Stimulated activated CD4-positive, alpha-beta T cell treated with anti-CD3 and anti-CD28 coated beads, Interleukin-2, amount 100 ng/mL, for 24 hours (primary cell): Measurements from ENCODE around the gene DDX55.
"Not testable (repeated sequence)": the region's sequence is repeated elsewhere in the genome, so short reads cannot be mapped to it uniquely, and the experiment has no call there.

Source experiments
- DNase-seq, 2 donors: peaks; one replicate each; pipeline ENCODE4 v3.0.0-alpha.2; 2020

Gene DDX55

GRCh38 chr12:123601602-123602489 lies at the start of gene DDX55:
Gene DDX55, plus strand, starts transcription at chr12:123602099. Its CDS starts 50 bp downstream, at chr12:123602149.
- peak; percentile 86 to 88 for DNase-seq

DNA sequence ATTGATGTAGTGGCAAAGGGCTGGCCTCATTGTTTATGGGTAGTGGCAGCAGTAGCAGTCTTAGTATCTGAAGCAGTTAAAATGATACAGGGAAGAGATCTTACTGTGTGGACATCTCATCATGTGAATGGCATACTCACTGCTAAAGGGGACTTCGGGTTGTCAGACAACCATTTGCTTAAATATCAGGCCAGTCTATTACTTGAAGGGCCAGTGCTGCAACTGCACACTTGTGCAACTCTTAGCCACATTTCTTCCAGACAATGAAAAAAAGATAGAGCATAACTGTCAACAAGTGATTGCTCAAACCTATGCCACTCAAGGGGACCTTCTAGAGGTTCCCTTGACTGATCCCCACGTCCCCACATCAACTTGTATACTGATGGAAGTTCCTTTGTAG lies 47.8 kb upstream of the DDX55 start:
- DNase-seq, result not testable (repeated sequence)

DNA sequence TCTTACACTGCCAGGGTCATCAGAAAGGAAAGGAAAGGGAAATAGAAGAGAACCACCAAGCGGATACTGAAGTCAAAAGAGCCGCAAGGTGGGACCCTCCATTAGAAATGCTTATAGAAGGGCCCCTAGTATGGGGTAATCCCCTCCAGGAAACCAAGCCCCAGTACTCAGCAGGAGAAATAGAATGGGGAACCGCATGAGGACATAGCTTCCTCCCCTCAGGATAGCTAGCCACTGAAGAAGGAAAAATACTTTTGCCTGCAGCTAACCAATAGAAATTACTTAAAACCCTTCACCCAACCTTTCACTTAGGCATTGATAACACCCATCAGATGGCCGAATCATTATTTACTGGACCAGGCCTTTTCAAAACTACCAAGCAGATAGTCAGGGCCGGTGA lies 47.1 kb upstream of the DDX55 start:
- not testable (repeated sequence) for DNase-seq

- not testable (repeated sequence) for DNase-seq
Measured at GRCh38 chr12:123558487-123558886, 43.4 kb upstream of the DDX55 start.

DNA sequence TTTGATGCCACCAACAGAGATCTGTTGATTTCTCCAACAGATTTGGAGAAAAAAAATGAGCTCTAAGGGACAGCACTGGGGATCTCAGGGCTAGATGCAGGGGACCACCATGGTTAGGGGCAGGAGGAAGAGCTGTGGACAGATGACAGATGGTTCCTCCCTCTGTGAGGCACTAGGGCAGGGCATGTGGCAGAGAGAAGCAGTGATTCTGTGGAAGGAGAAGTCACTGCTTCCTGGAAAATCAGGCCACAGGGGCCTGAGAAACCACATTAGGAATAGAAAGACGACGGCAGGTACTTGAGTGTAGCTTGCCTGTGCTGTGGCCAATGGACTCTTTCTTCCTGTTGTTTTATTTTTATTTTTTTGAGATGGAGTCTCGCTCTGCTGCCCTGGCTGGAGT lies 42.4 kb upstream of the DDX55 start:
- no peak for DNase-seq

GRCh38 chr12:123571343-123571813 lies 30.5 kb upstream of the DDX55 start:
- DNase-seq, result no peak

DNA sequence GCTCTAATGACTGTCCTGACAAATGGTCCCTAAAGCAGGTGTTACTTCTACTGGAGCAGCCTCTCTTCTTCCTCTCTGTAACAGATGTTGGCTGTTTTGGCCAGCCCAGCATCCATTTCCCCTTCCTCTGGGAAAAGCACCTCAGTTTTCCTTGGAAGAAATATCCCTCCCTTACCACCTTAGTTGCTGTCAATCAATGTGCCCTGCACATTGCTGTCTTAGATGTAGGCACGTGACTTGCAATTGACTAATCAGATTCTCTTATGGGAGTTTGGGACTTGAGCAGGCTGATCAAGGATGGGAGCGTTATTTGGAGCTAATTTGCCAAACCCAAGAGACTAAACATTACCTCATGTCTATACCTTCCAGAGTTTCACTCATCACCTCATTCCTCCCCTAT lies 29.5 kb upstream of the DDX55 start:
- no peak for DNase-seq

DNA sequence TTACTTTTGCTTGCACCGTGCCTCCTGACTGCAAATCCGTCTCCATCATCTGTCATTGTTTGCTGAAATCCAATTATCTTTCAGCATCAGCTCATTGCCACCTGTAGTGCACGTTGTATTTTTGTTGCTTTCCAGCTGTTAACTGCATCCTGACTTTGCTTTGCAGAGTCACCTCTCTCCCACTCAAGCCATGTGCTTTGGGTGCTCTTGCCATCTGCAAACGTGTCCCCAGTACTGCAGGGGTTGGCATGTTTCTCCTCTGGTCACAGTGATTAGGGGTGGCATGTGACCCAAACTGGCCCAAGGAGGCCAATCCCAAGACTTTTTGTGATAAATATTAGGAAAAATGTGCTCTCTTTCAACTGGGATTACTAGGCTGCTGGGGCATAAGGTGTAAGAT lies 28.0 kb upstream of the DDX55 start:
- no peak for DNase-seq

- no peak for DNase-seq
Measured at GRCh38 chr12:123576611-123577010, 25.3 kb upstream of the DDX55 start.

GRCh38 chr12:123578243-123578642 lies 23.7 kb upstream of the DDX55 start:
- DNase-seq, result no peak

- DNase-seq, result not testable (repeated sequence)
Measured at GRCh38 chr12:123578829-123579228, 23.1 kb upstream of the DDX55 start.

- no peak for DNase-seq
Measured at GRCh38 chr12:123580772-123581171, 21.1 kb upstream of the DDX55 start.

- no peak for DNase-seq
Measured at GRCh38 chr12:123591702-123592481, 10.0 kb upstream of the DDX55 start.

DNA sequence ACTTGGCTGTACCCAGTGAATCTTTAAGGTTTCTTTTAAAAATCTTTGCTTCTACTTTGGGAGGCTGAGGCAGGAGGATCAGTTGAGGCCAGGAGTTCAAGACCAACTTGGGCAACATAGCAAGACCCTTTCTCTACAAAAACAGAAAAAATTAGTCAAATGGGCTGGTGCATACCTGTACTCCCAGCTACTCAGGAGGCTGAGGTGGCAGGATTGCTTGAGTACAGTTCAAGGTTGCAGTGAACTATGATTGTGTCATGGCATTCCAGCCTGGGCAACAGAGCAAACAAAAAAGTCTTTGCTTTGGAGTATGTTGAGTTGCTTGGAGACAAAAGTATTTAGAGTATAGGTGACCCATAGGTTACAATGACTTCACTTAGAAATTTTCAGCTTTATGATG lies 6.2 kb upstream of the DDX55 start:
- DNase-seq, result no peak

DNA sequence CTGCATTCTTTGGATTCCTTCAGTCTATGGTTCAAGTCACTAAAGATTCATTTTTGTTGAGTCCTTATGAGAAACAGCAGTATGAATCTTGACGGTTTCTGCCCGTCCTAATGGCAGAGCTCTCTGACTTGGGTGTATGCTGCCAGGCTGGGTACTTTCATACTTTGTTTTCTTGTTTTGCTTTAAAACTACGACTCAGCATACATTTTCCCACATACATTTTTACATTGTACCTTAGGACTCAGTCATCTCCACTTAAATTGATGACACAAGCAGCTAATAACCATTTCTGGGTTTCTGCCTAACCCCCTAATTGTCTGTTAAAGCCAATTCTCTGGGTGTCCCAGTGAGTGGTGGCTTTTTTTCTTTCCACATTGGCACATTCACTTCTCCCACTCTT lies 4.8 kb upstream of the DDX55 start:
- no peak for DNase-seq

DNA sequence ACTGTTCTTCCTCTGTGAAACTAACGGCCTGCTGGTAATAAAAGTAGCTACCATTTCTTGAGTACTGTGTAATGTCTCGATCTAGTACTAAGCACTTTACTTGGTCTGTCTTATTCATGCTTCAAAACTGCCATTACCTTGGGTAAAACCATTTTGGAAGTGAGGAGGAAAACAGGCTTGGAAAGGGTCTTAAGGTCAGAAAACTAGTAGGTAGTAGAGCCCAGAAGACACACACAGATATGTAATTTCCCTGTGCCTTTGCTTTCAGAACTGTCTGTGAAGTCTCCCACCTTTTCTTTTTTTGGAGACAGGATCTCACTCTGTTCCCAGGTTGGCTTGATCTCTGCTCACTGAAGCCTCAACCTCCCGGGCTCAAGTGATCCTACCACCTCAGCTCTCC lies 3.4 kb upstream of the DDX55 start:
- DNase-seq, result no peak

GRCh38 chr12:123599310-123599709 lies 2.6 kb upstream of the DDX55 start:
- no peak for DNase-seq

- DNase-seq, result no peak
Measured at GRCh38 chr12:123599721-123600120, 2.2 kb upstream of the DDX55 start.

DNA sequence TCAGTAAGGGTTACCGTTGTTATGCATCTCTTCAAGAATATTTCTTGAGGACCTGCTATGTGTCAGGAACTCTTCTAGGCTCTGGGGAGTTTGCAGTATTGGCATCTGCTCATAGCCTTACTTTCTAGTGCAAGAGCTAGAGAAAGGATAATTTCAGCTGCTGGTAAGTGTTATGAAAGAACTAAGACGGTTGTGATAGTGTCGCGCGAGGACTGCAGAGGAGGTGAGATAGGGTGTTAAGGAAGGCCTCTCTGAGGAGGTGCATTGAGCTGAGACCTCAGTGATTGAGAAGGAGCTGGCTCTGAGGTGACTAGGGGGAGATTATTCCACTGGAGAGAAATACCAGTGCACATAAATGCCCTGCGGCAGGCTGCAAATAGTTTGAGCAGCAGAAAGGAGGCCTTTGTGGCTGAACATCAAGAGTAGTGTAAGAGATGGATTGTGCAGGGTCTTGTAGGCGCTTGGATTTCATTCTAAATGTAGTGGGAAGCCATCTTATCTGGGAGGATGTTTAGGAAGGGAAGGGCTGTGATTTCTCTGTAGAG lies 824 bp downstream of the DDX55 start:
- DNase-seq, result peak in 1 of 2 donors; percentile 25

- DNase-seq, result not testable (repeated sequence)
Measured at GRCh38 chr12:123603495-123603894, 1.6 kb downstream of the DDX55 start.

- no peak for DNase-seq
Measured at GRCh38 chr12:123607756-123608155, 5.9 kb downstream of the DDX55 start.

GRCh38 chr12:123608182-123608581 lies 6.3 kb downstream of the DDX55 start:
- no peak for DNase-seq

DNA sequence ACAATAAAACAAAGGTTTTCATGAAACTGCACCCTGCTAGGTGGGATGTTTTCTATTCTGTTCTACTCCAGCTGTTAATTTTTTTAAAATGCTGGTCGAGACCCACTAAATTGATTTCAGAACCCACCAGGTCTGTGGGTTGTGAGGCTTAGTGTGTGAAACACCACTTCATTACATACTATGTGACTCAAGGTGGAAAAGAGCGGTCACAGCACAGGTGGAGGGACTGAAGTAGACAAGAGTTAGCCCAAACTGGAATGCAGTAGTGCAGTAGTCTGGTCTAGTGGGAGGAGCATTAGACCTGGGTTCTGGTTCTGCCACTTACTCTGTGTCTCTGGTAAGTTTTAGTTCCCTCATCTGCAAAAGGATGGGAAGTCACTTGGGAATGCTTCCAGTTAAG lies 12.2 kb downstream of the DDX55 start:
- no peak for DNase-seq

DNA sequence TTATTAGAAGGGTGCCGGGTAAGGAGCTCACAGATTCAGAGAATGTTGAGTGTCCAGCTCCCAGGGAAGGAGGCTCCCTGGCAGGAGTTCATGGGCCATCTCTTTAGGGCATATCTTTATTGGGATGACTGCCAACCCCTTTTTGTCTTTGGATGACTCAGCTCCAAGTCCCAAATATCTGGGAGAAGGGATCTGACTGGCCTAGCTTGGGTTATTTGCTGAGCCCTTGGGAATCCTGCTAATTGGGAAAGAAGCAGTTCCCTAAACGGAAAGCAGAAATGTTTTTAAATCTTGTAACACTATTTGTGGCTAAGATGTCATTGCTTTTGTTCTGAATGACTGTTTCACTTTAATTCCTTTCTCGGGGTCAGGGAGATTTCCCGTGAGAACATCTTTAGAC lies 12.6 kb downstream of the DDX55 start:
- DNase-seq, result no peak
